HepG2 (cell line): Measurements from ENCODE around the gene HDGF. TPM values are rescaled to one million over a fixed set of nuclear protein-coding genes. Genes with fewer than 3 reads are reported as not detected.

Experiments used
- BCL6 ChIP-seq: IDR thresholded peaks from 2 replicates; pipeline ENCODE4 v1.6.1; 2016; ENCODE audit warnings: missing genetic modification reagents, missing compliant biosample characterization
- BORCS8-MEF2B ChIP-seq: sonication (generic); formaldehyde crosslinking; IDR thresholded peaks from 2 replicates; pipeline ENCODE4 v1.8.0; 2022; ENCODE audit warnings: mild to moderate bottlenecking, missing genetic modification reagents
- EEA1 ChIP-seq: sonication (generic); formaldehyde crosslinking; IDR thresholded peaks from 2 replicates; pipeline ENCODE4 v1.5.1; 2020; ENCODE audit warnings: mild to moderate bottlenecking, missing genetic modification reagents, borderline replicate concordance
- ELF1 ChIP-seq: sonication (generic); formaldehyde crosslinking; IDR thresholded peaks from 2 replicates; pipeline ENCODE4 v1.4.0; 2020; ENCODE audit warnings: missing genetic modification reagents
- HES4 ChIP-seq: sonication (generic); formaldehyde crosslinking; IDR thresholded peaks from 2 replicates; pipeline ENCODE4 v1.9.0; 2021; ENCODE audit warnings: mild to moderate bottlenecking, missing genetic modification reagents, borderline replicate concordance
- HNF1B ChIP-seq: sonication (generic); formaldehyde crosslinking; IDR thresholded peaks from 2 replicates; pipeline ENCODE4 v1.5.1; 2020; ENCODE audit warnings: mild to moderate bottlenecking, moderate library complexity, missing genetic modification reagents
- HOXA5 ChIP-seq: sonication (generic); formaldehyde crosslinking; IDR thresholded peaks from 2 replicates; pipeline ENCODE4 v1.4.0; 2020; ENCODE audit warnings: missing genetic modification reagents
- KDM2A ChIP-seq: sonication (generic); formaldehyde crosslinking; IDR thresholded peaks from 2 replicates; pipeline ENCODE4 v1.4.0; 2020; ENCODE audit warnings: low read depth, missing genetic modification reagents, borderline replicate concordance
- KLF16 ChIP-seq, 2 experiments: sonication (generic) in 1 of 2; formaldehyde crosslinking in 1 of 2; IDR thresholded peaks; 2 replicates each; pipeline versions ENCODE4 v1.6.1 to v1.8.0; 2016 to 2023; ENCODE audit warnings: missing genetic modification reagents in 2 of 2, missing compliant biosample characterization in 1 of 2
- LCORL ChIP-seq, 2 experiments: fragments of 450-650 bp in 1 of 2; sonication (generic) in 1 of 2; formaldehyde crosslinking in 1 of 2; IDR thresholded peaks; 2 replicates each; pipeline versions ENCODE4 v1.5.0 to v1.6.1; 2017 to 2020; ENCODE audit warnings: antibody characterized with exemption in 1 of 2, missing genetic modification reagents in 1 of 2
- MXD1 ChIP-seq: sonication (generic); formaldehyde crosslinking; IDR thresholded peaks from 2 replicates; pipeline ENCODE4 v1.4.0; 2020; ENCODE audit warnings: mild to moderate bottlenecking, missing genetic modification reagents
- POGK ChIP-seq: sonication (generic); formaldehyde crosslinking; conservative IDR thresholded peaks from 2 replicates; pipeline ENCODE4 v1.8.0; 2022; ENCODE audit warnings: mild to moderate bottlenecking, moderate library complexity, missing genetic modification reagents
- SIX1 ChIP-seq: sonication (generic); formaldehyde crosslinking; IDR thresholded peaks from 2 replicates; pipeline ENCODE4 v1.4.0; 2020; ENCODE audit warnings: missing genetic modification reagents, borderline replicate concordance
- SPEN ChIP-seq: sonication (generic); formaldehyde crosslinking; IDR thresholded peaks from 2 replicates; pipeline ENCODE4 v1.5.1; 2020; ENCODE audit warnings: low read depth, mild to moderate bottlenecking, missing genetic modification reagents
- TAF15 ChIP-seq: fragments of 200-400 bp; formaldehyde crosslinking; IDR thresholded peaks from one replicate; pipeline ENCODE4 v1.6.1; 2018; ENCODE audit warnings: mild to moderate bottlenecking, low read depth, low read length; ENCODE audit not compliant: poor library complexity, severe bottlenecking
- XRCC5 ChIP-seq: fragments of 200-400 bp; formaldehyde crosslinking; optimal IDR thresholded peaks from 2 replicates; pipeline ENCODE3; 2017; ENCODE audit warnings: mild to moderate bottlenecking, low read length
- ZFP41 ChIP-seq: sonication (generic); formaldehyde crosslinking; IDR thresholded peaks from 2 replicates; pipeline ENCODE4 v1.4.0; 2020; ENCODE audit warnings: mild to moderate bottlenecking, missing genetic modification reagents, borderline replicate concordance
- ZNF335 ChIP-seq: sonication (generic); formaldehyde crosslinking; IDR thresholded peaks from 2 replicates; pipeline ENCODE4 v1.4.0; 2020; ENCODE audit warnings: missing genetic modification reagents
- ZNF350 ChIP-seq: sonication (generic); formaldehyde crosslinking; IDR thresholded peaks from 2 replicates; pipeline ENCODE4 v1.4.0; 2020; ENCODE audit warnings: mild to moderate bottlenecking, low read depth, missing genetic modification reagents, borderline replicate concordance
- ZNF552 ChIP-seq: sonication (generic); formaldehyde crosslinking; IDR thresholded peaks from 2 replicates; pipeline ENCODE4 v1.9.0; 2022; ENCODE audit warnings: missing genetic modification reagents, mild to moderate bottlenecking, borderline replicate concordance
- ZNF788 ChIP-seq: sonication (generic); formaldehyde crosslinking; IDR thresholded peaks from 2 replicates; pipeline ENCODE4 v1.5.0; 2020; ENCODE audit warnings: mild to moderate bottlenecking, missing genetic modification reagents, borderline replicate concordance
- ZSCAN25 ChIP-seq: sonication (generic); formaldehyde crosslinking; IDR thresholded peaks from 2 replicates; pipeline ENCODE4 v1.8.0; 2022; ENCODE audit warnings: mild to moderate bottlenecking, missing genetic modification reagents
- polyA plus RNA-seq, 8 experiments: library from polyadenylated mRNA; depleted of rRNA in 3 of 8; stranded (reverse) in 7 of 8; unstranded in 1 of 8; fragments of >200 nt; fragmentation: Illumina TruSeq in 4 of 8; extraction: Trizol in 4 of 8; gene quantifications; 2 replicates each; pipeline versions ENCODE4 v1.2.1 to v1.2.3, GENCODE V29; 2011 to 2016; ENCODE audit warnings: low read depth in 4 of 8, missing spikeins in 1 of 8, mixed read lengths in 1 of 8; ENCODE audit not compliant: insufficient read depth in 1 of 8
- total RNA-seq, 5 experiments: library from RNA; depleted of rRNA; stranded (reverse); fragments of >200 nt; fragmentation: Illumina TruSeq; extraction: Trizol; gene quantifications; 2 replicates each; pipeline ENCODE4 v1.2.3, GENCODE V29; 2016; ENCODE audit warnings: low read depth in 1 of 5

Gene HDGF
- total and polyA plus RNA-seq, 2 of the 13 experiments (the other 11 are each of a cell fraction or from before 2014, with no cell fraction given) = 156 to 196 TPM

- peak; percentile 57 for TF ChIP-seq KDM2A (CRISPR knock-in tag)
- TF ChIP-seq HOXA5 (CRISPR knock-in tag) = peak; percentile 15; the same call in 1 of the 2 replicates
- TF ChIP-seq ZNF788 (CRISPR knock-in tag) = peak; percentile 55; the same call in 1 of the 2 replicates
- TF ChIP-seq LCORL (IDR thresholded peaks at IDR 0.05) = peak; percentile 84
- no peak; the same call in 1 of the 2 replicates for TF ChIP-seq LCORL (CRISPR knock-in tag; IDR thresholded peaks at IDR 0.05)
- TF ChIP-seq ELF1 (CRISPR knock-in tag) = peak; percentile 92
- TF ChIP-seq ZNF335 (CRISPR knock-in tag) = peak; percentile 28; the same call in 1 of the 2 replicates
- TF ChIP-seq SPEN = peak; percentile 77
- TF ChIP-seq XRCC5 = peak; percentile 62
- peak; percentile 63 for TF ChIP-seq POGK (CRISPR knock-in tag)
- TF ChIP-seq KLF16 (CRISPR knock-in tag; IDR thresholded peaks at IDR 0.05) = peak in 1 of 2 experiments; percentile 81; a peak in 2 of 4 replicates
- peak; percentile 45; the same call in 1 of the 2 replicates for TF ChIP-seq SIX1 (CRISPR knock-in tag)
- TF ChIP-seq BORCS8-MEF2B = peak; percentile 14; the same call in 1 of the 2 replicates
- TF ChIP-seq TAF15 = no peak
- TF ChIP-seq ZSCAN25 (CRISPR knock-in tag) = 0 out of 2 replicates have a peak, but pooled peaks have one; percentile 47
- 0 out of 2 replicates have a peak, but pooled peaks have one; percentile 31 for TF ChIP-seq EEA1 (CRISPR knock-in tag)
- peak; percentile 72 for TF ChIP-seq HNF1B (CRISPR knock-in tag)
- peak; percentile 79; the same call in 1 of the 2 replicates for TF ChIP-seq ZNF552
- TF ChIP-seq MXD1 (CRISPR knock-in tag) = 0 out of 2 replicates have a peak, but pooled peaks have one; percentile 42
- 0 out of 2 replicates have a peak, but pooled peaks have one; percentile 37 for TF ChIP-seq ZNF350 (CRISPR knock-in tag)
- TF ChIP-seq BCL6 (CRISPR knock-in tag) = peak; percentile 31; the same call in 1 of the 2 replicates
- TF ChIP-seq ZFP41 (CRISPR knock-in tag) = 0 out of 2 replicates have a peak, but pooled peaks have one; percentile 44
- TF ChIP-seq HES4 = 0 out of 2 replicates have a peak, but pooled peaks have one; percentile 55
Observed at GRCh38 chr1:156767101-156767878, 15.8 kb upstream of the HDGF start, which contains the start of gene PRCC (continued).
